ENCODE data around the gene NPPC. TPM values are rescaled to one million over a fixed set of nuclear protein-coding genes. Genes with fewer than 3 reads are reported as not detected.

NPPC gene, protein sequence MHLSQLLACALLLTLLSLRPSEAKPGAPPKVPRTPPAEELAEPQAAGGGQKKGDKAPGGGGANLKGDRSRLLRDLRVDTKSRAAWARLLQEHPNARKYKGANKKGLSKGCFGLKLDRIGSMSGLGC
- 1.6 TPM in 2 replicates for total RNA-seq

DNA sequence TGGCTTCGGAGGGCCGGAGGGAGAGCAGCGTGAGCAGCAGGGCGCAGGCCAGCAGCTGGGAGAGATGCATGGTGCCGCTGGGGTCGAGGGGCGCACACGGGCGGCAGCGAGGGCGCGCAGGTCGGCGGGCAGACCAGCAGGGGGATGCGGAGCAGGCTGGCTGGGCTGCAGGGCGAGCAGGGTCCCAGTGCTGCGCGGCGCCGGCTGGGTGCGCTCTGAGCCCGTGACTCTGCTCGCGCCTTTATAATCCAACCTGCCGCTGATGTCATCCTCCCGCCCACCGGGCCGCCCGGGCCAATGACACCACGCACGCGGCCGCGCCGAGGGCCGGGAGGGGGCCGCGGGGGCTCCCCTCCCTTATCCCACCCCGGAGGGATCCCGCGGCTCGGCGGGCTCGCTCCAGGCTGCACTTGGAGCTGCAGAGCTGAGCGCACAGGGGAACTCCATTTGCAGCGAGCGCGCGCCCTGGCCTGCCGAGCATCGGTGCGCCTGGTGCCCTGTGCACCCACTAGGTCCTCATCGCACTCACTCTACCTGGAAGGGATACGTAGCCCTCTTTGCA is at the start of gene NPPC:
Gene NPPC (minus strand): TSS at position 217 of the 562 bp plus-strand sequence. CDS start 147 bp downstream, at position 70.
- no peaks in the 10 kb centered on the region for H3K4me1 Mint-ChIP-seq (ENCODE audit: low read depth)

DNA sequence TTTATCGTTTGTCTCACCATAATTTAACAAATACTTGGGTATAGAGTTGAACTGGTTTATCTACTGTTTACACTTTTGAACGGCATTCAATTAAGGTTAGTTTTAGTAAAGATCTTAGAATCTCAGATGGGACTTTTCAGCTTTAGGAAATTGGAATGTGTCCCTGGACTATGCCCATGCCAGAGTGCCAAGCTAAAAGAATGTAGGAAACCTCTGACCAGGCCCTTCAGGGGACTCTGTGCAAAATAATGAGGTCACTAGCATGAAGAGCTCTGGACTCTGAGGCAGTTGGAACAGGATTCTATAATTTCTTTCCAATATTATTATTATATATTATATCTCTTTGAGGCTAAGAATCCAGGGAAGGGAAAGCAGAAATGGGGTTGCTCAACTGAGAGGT is 48.8 kb upstream of the NPPC start:
- no peak for DNase-seq (ENCODE audit: low spot score)
- no peaks in the 10 kb centered on the region for H3K27me3 Mint-ChIP-seq (ENCODE audit: insufficient read depth)
- no peaks in the 10 kb centered on the region for H3K4me1 Mint-ChIP-seq (ENCODE audit: low read depth)
- H3K4me3 Mint-ChIP-seq = no peak overlapping the region
- H3K9me3 Mint-ChIP-seq = no peaks in the 10 kb centered on the region
- H3K27ac Mint-ChIP-seq = no peak overlapping the region
- intact Hi-C loops (cut with micrococcal nuclease) = no loop called here
- no peaks in the 10 kb centered on the region for H3K36me3 Mint-ChIP-seq (ENCODE audit: low read depth)

More for the DNA sequence above, at the start of gene NPPC:
- H3K9me3 Mint-ChIP-seq = no peaks in the 10 kb centered on the region
- peak within 1 kb of the TSS; percentile 57 for H3K4me3 Mint-ChIP-seq
- H3K27me3 Mint-ChIP-seq (ENCODE audit: insufficient read depth) = peaks cover 51% of the 10 kb centered on the region
- no peak within 1 kb of the TSS for H3K27ac Mint-ChIP-seq
- peak; percentile 19 for DNase-seq (ENCODE audit: low spot score)
- H3K36me3 Mint-ChIP-seq (ENCODE audit: low read depth) = no peaks in the 10 kb centered on the region
- intact Hi-C loops (cut with micrococcal nuclease) = loop anchor here (1.0 to 10.0 kb wide), 3 partner anchors 306 to 599 kb away; partner anchors contain the start of genes CHRND and PRSS56

DNA sequence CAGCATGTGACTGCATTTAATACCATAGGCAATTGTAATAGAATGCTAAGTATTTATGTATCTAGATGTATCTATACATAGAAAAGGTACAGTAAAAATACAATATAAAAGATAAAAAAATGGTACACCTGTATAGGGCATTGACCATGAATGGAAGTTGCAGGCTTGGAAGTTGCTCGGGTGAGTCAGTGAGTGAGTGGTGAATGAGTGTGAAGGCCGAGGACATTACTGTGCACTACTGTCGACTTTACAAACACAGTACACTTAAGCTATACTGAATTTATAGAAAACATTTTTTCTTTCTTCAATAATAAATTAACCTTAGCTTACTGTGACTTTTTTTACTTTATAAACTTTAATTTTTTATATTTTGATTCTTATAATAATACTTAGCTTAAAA is 44.3 kb upstream of the NPPC start:
- Mint-ChIP-seq H3K4me3 (no peak overlapping the region), H3K36me3 (ENCODE audit: low read depth) (peaks cover 1% of the 10 kb centered on the region), H3K27ac (no peak overlapping the region), H3K9me3 (peaks cover 11% of the 10 kb centered on the region), H3K27me3 (ENCODE audit: insufficient read depth) (no peaks in the 10 kb centered on the region), H3K4me1 (ENCODE audit: low read depth) (no peaks in the 10 kb centered on the region)
- no peak for DNase-seq (ENCODE audit: low spot score)
- intact Hi-C loops (cut with micrococcal nuclease) = no loop called here

DNA sequence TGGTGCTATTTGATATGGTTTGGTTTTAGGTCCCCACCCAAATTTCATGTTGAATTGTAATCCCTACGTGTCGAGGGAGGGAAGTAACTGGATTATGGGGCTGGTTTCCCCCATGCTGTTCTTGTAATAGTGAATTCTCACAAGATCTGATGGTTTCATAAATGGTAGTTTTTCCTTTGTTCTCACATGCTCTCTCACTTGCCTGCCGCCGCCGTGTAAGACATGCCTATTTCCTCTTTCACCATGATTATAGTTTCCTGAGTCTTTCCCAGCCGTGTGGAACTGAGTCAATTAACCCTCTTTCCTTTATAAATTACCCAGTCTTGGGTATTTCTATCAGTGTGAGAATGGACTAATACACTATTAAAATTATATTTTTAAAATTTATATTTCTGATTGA is 42.6 kb upstream of the NPPC start:
- no peak overlapping the region for H3K4me3 Mint-ChIP-seq
- H3K36me3 Mint-ChIP-seq (ENCODE audit: low read depth) = peaks cover 3% of the 10 kb centered on the region
- no peak for DNase-seq (ENCODE audit: low spot score)
- intact Hi-C loops (cut with micrococcal nuclease) = loop anchor here (10.0 kb wide), 1 partner anchor 504 kb away; the partner anchor contains the start of gene NCL
- peaks cover 11% of the 10 kb centered on the region for H3K9me3 Mint-ChIP-seq
- H3K4me1 Mint-ChIP-seq (ENCODE audit: low read depth) = no peaks in the 10 kb centered on the region
- H3K27me3 Mint-ChIP-seq (ENCODE audit: insufficient read depth) = no peaks in the 10 kb centered on the region
- H3K27ac Mint-ChIP-seq = no peak overlapping the region

DNA sequence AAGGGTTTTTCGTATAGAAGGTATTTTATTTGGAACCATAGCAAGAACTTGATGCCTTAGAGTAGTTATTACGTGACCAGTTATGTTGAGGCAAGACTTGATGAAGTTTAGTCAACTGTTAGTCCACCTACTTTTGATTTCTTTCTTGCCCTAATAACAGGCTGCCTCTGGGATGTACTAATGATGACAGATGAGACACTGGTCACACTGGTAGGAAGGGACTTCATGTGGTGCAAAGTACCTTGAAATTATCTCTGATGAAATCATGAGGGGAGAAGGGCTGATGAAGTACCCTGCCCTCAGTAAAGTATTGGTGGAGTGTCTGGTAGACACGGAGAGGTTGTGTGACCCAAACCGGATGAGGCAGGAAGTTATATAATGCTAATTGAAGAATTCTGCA is 40.7 kb upstream of the NPPC start:
- H3K27ac Mint-ChIP-seq = no peak overlapping the region
- no peak overlapping the region for H3K4me3 Mint-ChIP-seq
- peaks cover 3% of the 10 kb centered on the region for H3K36me3 Mint-ChIP-seq (ENCODE audit: low read depth)
- peaks cover 11% of the 10 kb centered on the region for H3K9me3 Mint-ChIP-seq
- DNase-seq (ENCODE audit: low spot score) = no peak
- peaks cover 13% of the 10 kb centered on the region for H3K4me1 Mint-ChIP-seq (ENCODE audit: low read depth)
- intact Hi-C loops (cut with micrococcal nuclease) = loop anchor here (10.0 kb wide), 1 partner anchor 502 kb away; the partner anchor contains the start of gene NCL
- no peaks in the 10 kb centered on the region for H3K27me3 Mint-ChIP-seq (ENCODE audit: insufficient read depth)

DNA sequence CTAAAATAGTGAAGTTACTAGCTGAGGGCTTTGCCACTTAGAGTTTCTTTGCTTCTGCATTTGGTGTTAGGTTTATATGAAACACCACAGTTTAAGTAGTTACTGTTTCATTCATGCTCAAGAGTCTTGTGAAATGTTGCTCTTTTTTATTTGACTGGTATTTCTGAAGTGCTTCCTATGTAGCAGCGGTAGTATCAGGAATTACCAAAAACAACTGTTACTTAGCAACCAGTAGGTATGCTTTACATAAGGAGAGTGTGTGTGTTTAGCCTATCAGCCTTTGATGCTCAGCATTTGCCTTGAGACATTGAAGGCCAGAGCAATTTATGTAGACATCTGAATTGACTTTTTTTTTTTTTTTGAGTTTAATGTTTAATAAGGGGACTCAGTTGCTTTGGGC is 38.9 kb upstream of the NPPC start:
- H3K4me3 Mint-ChIP-seq = no peak overlapping the region
- no peak overlapping the region for H3K27ac Mint-ChIP-seq
- intact Hi-C loops (cut with micrococcal nuclease) = loop anchor here (10.0 kb wide), 1 partner anchor 500 kb away; the partner anchor contains the start of gene NCL
- peaks cover 7% of the 10 kb centered on the region for H3K36me3 Mint-ChIP-seq (ENCODE audit: low read depth)
- peaks cover 22% of the 10 kb centered on the region for H3K4me1 Mint-ChIP-seq (ENCODE audit: low read depth)
- no peak for DNase-seq (ENCODE audit: low spot score)
- no peaks in the 10 kb centered on the region for H3K27me3 Mint-ChIP-seq (ENCODE audit: insufficient read depth)
- peaks cover 16% of the 10 kb centered on the region for H3K9me3 Mint-ChIP-seq

DNA sequence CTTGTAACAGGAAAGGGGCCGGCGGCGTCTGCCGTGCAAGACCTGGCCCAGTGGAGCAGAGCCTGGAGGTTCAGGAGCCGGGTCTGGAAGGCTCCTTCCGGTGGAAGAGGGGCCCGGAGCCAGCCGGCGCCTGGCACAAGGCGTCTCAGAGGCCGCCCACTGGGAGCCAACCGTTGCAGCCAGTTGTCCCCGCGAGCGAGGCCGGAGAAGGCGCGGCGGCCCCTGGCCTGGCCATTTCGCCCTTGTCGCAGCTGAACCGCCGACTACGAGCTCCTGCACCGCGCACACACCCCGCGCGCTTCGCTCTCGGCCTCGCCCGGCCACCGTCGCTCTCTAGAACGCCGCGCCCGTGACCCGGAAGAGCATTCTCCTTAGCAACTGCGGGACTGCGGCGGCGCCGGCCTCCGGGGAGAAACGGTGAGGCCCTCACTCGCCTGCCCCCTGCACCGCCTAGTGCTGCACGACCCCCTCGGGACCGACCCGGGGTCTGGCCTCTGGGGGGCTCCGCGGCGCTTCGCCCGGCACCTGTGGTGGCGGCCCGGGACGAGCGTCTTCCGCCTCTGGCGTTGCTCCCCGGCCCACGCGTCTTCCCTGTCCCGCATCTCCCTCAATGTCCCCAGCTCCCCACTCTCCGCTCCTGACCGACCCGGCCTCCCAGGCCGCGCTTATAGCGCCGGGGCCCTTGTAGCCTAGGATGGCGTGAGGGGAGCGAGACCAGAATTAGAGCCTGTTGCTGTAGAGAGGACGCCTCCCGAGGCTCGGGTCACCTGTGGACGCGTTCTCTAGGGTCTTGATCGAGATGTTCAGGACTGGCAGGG is 35.4 kb upstream of the NPPC start, which contains the start of gene DIS3L2:
Gene DIS3L2 (plus strand): TSS at position 365 of the 818 bp plus-strand sequence. CDS start 53,215 bp downstream, outside the sequence.
- peaks cover 7% of the 10 kb centered on the region for H3K36me3 Mint-ChIP-seq (ENCODE audit: low read depth)
- H3K27me3 Mint-ChIP-seq (ENCODE audit: insufficient read depth) = peaks cover under 1% of the 10 kb centered on the region
- peak within 1 kb of the TSS; percentile 97 for H3K4me3 Mint-ChIP-seq
- peaks cover 22% of the 10 kb centered on the region for H3K4me1 Mint-ChIP-seq (ENCODE audit: low read depth)
- H3K27ac Mint-ChIP-seq = peak within 1 kb of the TSS; percentile 93
- DNase-seq (ENCODE audit: low spot score) = peak; percentile 75
- H3K9me3 Mint-ChIP-seq = peaks cover 5% of the 10 kb centered on the region
- intact Hi-C loops (cut with micrococcal nuclease) = loop anchor here (1.0 to 10.0 kb wide), 5 partner anchors 66 to 497 kb away; partner anchors contain the start of gene NCL

DNA sequence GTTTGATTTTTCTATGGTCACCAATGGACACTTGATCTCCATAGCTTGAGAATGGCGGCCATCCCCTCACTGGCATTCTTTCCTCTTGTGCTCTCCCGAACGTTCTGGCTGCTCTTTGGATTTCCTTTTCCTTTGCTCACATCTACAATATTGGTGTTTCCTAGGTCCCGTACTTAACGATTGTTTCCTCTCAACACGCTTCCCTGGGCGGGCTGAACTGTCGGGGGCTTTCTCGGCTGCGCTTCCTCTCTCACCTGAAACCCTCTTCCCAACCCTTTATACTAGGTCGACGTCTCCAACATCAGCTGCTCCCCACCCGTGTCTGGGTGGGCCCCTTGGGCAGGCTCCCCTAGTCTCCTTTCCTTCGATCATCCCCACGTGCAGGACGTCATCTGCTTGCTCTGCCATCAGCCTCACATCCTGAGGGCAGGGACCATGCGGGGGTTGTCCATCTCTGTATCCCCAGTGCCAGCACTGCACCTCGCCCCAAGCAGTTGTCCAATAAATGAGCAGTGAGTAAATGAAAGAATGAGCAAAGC is 34.7 kb upstream of the NPPC start:
- DNase-seq (ENCODE audit: low spot score) = no peak
- H3K36me3 Mint-ChIP-seq (ENCODE audit: low read depth) = peaks cover 7% of the 10 kb centered on the region
- H3K4me1 Mint-ChIP-seq (ENCODE audit: low read depth) = peaks cover 22% of the 10 kb centered on the region
- peaks cover 5% of the 10 kb centered on the region for H3K9me3 Mint-ChIP-seq
- intact Hi-C loops (cut with micrococcal nuclease) = loop anchor here (1.0 to 10.0 kb wide), 5 partner anchors 66 to 496 kb away; partner anchors contain the start of gene NCL
- H3K27ac Mint-ChIP-seq = peak overlapping the region; percentile 93
- H3K27me3 Mint-ChIP-seq (ENCODE audit: insufficient read depth) = peaks cover 6% of the 10 kb centered on the region
- peak overlapping the region; percentile 97 for H3K4me3 Mint-ChIP-seq

DNA sequence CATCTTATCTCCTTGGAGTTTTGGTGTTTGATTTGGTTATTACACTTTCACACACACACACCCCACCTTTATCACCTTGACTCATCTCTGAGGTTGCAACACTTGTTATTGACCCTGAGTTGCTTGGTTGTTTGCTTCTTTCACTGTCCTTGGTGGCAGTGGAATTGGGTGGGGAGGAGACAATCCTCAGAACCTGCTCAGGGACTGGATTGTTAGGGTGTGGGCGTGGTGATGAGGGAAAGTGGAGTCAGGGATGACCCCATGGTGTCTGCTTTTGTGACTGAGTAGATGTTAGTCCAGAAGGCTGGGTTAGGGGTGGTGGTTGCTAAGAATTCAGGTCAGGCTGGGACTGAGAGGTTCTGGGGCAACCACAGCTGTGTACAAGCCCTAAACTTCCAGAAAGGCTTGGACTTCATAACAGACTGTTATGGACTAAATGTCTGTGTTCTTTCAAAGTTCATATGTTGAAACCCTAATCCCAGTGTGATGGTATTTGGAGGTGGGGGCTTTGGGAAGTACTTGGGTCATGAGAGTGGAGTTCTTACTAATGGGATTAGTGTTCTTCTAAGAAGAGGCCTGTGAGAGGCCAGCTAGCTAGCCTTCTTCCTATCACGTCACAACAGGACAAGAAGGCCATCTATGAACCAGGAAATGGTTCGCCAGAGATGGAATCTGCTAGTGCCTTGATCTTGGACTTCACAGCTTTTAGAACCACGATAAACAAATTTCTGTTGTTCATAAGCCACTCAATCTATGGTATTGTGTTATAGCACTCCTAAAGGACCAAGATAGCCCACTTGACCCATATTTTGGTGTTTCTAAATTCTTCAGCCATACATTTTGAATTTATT is 31.9 kb upstream of the NPPC start:
- peaks cover 18% of the 10 kb centered on the region for H3K4me1 Mint-ChIP-seq (ENCODE audit: low read depth)
- no peak overlapping the region for H3K27ac Mint-ChIP-seq
- peaks cover 4% of the 10 kb centered on the region for H3K36me3 Mint-ChIP-seq (ENCODE audit: low read depth)
- DNase-seq (ENCODE audit: low spot score) = no peak
- H3K27me3 Mint-ChIP-seq (ENCODE audit: insufficient read depth) = peaks cover 17% of the 10 kb centered on the region
- intact Hi-C loops (cut with micrococcal nuclease) = no loop called here
- H3K4me3 Mint-ChIP-seq = no peak overlapping the region
- peaks cover 5% of the 10 kb centered on the region for H3K9me3 Mint-ChIP-seq

DNA sequence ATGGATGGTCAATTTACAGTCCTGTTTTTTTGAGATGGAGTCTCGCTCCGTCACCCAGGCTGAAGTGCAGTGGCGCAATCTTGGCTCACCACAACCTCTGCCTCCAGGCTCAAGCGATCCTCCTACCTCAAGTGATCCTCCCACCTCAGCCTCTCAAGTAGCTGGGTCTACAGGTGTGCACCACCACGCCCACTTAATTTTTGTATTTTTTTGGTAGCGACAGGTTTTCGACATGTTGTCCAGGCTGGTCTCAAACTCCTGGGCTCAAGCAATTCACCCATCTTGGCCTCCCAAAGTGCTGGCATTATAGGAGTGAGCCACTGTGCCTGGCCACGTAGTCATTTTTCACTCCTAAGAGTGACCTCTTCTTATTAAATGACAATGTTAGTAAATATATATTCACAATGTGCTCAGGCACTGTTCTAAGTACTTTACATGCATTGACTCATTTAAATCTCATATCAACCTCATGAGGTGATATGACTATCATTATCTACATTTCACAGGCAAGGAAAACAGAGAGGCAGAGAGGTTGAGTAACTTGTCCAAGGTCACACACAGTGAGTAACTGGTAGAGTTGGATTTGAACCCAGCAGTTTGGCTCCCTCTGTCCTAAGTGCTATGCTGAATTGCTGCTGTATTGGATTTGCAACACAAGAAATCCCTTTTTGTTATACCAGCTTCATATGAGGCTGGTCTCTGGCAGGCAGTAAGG is 29.7 kb upstream of the NPPC start:
- no peak for DNase-seq (ENCODE audit: low spot score)
- no peak overlapping the region for H3K27ac Mint-ChIP-seq
- H3K9me3 Mint-ChIP-seq = peaks cover 2% of the 10 kb centered on the region
- intact Hi-C loops (cut with micrococcal nuclease) = no loop called here
- H3K27me3 Mint-ChIP-seq (ENCODE audit: insufficient read depth) = peaks cover 21% of the 10 kb centered on the region
- peaks cover 2% of the 10 kb centered on the region for H3K36me3 Mint-ChIP-seq (ENCODE audit: low read depth)
- H3K4me3 Mint-ChIP-seq = no peak overlapping the region
- H3K4me1 Mint-ChIP-seq (ENCODE audit: low read depth) = peaks cover 4% of the 10 kb centered on the region

DNA sequence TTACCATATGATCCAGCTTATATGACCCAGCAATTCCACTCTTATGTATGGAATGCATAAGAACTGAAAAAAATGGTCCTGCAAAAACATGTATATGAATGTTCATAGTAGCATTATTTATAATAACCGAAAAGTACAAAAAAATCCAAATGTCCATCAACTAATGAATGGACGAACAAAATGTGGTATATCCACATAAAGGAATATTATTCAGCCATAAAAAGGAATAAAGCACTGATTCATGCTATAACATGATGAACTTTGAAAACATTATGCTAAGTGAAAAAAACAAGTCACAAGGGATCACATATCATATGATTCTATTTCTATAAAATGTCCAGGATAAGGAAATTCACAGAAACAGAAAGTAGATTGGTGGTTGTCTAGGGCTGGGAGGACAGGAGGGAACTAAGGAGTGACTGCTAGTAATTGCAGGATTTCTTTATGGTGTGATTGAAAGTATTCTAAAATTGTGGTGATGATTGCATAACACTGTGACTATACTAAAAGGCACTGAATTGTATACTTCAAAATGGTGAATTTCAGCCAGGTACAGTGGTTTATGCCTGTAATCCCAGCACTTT is 25.3 kb upstream of the NPPC start:
- Mint-ChIP-seq H3K27me3 (ENCODE audit: insufficient read depth) (peaks cover 25% of the 10 kb centered on the region), H3K9me3 (no peaks in the 10 kb centered on the region), H3K36me3 (ENCODE audit: low read depth) (no peaks in the 10 kb centered on the region), H3K4me1 (ENCODE audit: low read depth) (no peaks in the 10 kb centered on the region), H3K27ac (no peak overlapping the region), H3K4me3 (no peak overlapping the region)
- DNase-seq (ENCODE audit: low spot score) = no peak
- intact Hi-C loops (cut with micrococcal nuclease) = no loop called here

Data from activated T-helper 1 cell treated with anti-CD3 and anti-CD28 coated beads, Interleukin-12 subunit alpha, Interleukin-12 subunit beta, Interleukin-2, Interleukin-4 antibody, amounts not matched to agents 30 ng/mL and 10 ng/mL and 1 ng/mL, durations not matched to agents 14 hours and 24 hours and 36 hours (primary cell).